GM12891 (cell line): ENCODE measurements around the gene PFN3.

ENCODE experiments used
- PAX5 ChIP-seq: IDR thresholded peaks from 2 replicates; pipeline ENCODE4 v1.6.1; 2011; ENCODE audit warnings: low read length, moderate library complexity, mild to moderate bottlenecking; ENCODE audit not compliant: insufficient read depth, severe bottlenecking
- POLR2A ChIP-seq: IDR thresholded peaks from 2 replicates; pipeline ENCODE4 v1.6.1; 2011; ENCODE audit warnings: low read depth, low read length, control low read depth
- POLR2AphosphoS5 ChIP-seq: IDR thresholded peaks from 2 replicates; pipeline ENCODE4 v1.6.1; 2011; ENCODE audit warnings: low read depth, low read length, control low read depth
- TAF1 ChIP-seq: IDR thresholded peaks from 2 replicates; pipeline ENCODE4 v1.6.1; 2011; ENCODE audit warnings: low read depth, low read length, control low read depth

- TF ChIP-seq POLR2AphosphoS5 (no peak), PAX5 (no peak), POLR2A (no peak), TAF1 (no peak)
Observed at GRCh38 chr5:177359451-177359851, 41.0 kb downstream of the PFN3 start.
